Smooth muscle cell of the coronary artery (primary cell): ENCODE measurements around the gene ALG1. TPM values are rescaled to one million over a fixed set of nuclear protein-coding genes. Genes with fewer than 3 reads are reported as not detected.

ENCODE experiments used
- total RNA-seq: library from RNA; depleted of rRNA; stranded (reverse); fragments of >200 nt; gene quantifications from 2 replicates; pipeline ENCODE4 v1.2.3, GENCODE V29; 2014; ENCODE audit warnings: low replicate concordance

Gene ALG1, protein sequence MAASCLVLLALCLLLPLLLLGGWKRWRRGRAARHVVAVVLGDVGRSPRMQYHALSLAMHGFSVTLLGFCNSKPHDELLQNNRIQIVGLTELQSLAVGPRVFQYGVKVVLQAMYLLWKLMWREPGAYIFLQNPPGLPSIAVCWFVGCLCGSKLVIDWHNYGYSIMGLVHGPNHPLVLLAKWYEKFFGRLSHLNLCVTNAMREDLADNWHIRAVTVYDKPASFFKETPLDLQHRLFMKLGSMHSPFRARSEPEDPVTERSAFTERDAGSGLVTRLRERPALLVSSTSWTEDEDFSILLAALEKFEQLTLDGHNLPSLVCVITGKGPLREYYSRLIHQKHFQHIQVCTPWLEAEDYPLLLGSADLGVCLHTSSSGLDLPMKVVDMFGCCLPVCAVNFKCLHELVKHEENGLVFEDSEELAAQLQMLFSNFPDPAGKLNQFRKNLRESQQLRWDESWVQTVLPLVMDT
- total RNA-seq = 24.7 and 30.1 TPM in 2 replicates

DNA sequence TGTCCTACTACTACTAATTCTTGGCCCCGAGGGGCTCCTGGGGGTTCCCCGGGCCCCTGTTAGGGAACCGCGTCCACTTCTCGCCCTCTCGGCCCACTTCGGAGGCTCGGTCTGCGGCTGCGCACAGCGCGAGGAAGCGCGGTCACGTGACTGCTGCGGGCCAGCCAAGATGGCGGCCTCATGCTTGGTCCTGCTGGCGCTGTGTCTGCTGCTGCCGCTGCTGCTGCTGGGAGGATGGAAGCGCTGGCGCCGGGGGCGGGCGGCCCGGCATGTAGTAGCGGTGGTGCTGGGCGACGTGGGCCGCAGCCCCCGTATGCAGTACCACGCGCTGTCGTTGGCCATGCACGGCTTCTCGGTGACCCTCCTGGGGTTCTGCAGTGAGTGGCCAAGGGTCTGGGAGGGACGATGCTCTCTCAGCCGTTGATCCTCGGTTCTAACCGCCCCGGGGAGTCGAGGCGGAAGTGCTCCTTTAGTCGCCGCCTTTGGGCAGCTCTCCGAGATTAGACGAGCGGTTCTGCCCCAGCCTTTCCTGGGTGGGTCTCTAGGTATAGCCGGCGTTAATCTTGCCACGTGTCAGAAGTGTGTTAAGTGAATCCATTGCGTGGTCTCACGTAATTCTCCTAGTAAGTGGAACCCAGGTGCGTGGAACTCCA is at the start of gene ALG1:
Gene ALG1 (plus strand): TSS at position 163 of the 653 bp plus-strand sequence. CDS start 7 bp downstream, at position 170.

DNA sequence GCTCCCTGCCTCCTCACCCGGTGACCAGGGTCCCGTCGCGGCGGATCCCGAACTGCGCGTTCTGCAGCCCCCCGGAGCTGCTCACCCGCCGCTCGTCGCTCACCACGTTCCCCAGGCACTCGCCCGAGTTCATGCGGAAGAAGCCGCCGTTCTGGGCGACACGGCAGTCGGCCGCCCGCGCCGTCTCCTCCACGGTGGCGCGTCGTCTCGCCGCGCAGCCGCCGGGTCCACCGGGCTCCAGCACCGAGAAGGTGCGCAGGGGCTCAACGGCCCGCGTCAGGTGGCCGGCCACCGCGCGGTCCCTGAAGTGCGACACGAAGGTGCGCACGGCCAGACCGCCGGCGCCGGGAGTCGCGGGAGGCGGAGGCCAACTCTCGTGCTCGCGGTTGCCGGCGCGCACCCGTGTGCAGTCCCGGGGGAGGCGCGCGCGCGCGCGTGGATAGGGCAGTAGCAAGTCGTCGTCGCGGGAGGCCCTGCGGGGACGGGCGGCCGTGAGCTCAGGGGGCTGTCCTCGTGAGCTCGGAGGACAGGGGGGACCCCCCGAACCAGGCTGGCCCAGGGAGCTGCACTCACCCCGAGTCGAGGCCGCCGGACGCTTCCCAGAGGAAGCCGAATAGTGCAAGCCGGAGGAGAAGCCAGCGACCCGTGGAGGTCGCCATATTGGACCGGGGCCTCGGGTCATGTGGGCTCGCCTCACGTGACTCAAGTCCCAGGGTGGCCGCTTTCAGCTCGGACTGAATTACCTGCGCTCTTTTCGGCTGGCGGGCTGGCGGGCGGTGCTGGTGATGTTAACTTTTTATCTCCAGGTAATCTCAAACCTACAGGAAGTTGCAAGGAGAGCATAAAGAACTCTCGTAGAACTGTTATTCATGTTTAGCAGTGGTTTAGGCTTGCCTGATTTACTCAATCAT is 38.1 kb upstream of the ALG1 start, which contains the start of gene NAGPA:
Gene NAGPA (minus strand): TSS at position 680 of the 911 bp plus-strand sequence. CDS start 21 bp downstream, at position 659.

DNA sequence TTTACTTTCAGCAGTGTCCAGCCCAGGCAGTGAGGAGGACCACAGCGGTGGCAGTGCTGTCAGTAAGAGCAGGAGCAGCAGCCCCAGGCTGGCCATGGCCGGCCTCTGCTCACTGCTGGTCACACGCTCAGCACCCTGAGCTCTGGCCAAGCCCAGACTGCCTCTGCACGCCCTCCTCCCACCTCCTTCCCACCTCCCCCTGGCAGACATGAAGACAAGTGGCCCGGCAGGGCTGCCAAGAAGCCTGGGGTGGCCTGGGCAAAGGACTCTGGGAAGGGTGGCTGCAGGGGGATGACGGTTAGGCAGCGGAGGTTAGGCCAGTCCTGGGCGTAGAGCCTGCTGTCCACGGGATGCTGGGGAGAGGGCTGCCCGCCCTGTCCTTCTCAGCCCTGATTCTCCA is 5.8 kb upstream of the ALG1 start, which contains the start of gene C16orf89:
Gene C16orf89 (minus strand): TSS at position 144 of the 400 bp plus-strand sequence. CDS start 48 bp downstream, at position 96.

DNA sequence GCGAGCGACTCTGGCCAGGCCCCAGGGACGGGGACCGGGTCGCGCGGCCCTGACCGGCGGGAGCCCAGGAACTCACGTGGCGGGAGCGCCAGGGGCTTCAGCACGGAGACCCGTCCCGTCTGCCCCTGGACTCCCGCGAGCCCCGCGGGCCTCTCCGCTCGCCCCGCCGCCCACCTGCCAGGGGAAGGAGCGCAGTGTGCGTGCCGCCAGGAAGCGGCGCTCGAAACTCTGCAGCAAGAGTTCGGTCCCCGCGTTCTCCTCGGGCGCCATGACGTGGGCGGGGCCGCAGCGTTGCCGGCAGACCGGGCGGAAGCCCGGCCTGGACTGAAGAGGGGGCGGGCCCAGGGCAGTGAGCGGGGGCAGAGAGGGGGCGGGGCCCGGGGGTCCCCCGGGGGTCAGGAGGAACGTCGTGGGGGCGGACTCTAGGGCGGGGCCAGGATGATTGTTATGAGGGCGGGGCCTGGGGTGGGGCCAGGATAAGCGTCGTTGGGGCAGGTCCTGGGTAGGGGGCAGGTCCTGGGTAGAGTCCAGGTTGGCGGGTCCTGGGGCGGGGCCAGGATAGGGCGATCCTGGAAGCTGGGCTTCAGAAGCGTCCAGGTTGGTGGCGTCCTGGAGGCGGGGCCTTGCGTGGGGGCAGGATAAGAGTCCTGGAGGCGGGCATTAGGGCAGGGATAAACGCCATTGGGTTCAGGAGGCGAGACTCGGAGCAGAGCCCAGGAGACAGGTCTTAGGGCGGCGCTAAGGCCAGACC is 26.0 kb downstream of the ALG1 start, which contains the start of gene EEF2KMT:
Gene EEF2KMT (minus strand): TSS at position 326 of the 751 bp plus-strand sequence. CDS start 56 bp downstream, at position 270.

Other genes starting within 250 kb of the ALG1 start
- gene GLYR1, start 224.6 kb upstream of the ALG1 start, total RNA-seq = 33.1 and 35.6 TPM in 2 replicates
- gene UBN1, start 224.4 kb upstream of the ALG1 start, total RNA-seq = 11.4 and 17.8 TPM in 2 replicates
- 0.68 and 201 TPM in 2 replicates for gene PPL, start 134.7 kb upstream of the ALG1 start, total RNA-seq
- gene SEC14L5, start 113.5 kb upstream of the ALG1 start, total RNA-seq = 2.6 TPM in 1 of 2 replicates, not detected in the other
- 9.5 and 14.3 TPM in 2 replicates for gene NAGPA, start 37.9 kb upstream of the ALG1 start, total RNA-seq
- 0.82 TPM in 1 of 2 replicates, not detected in the other for gene C16orf89, start 5.9 kb upstream of the ALG1 start, total RNA-seq
- 6.4 and 9.7 TPM in 2 replicates for gene EEF2KMT, start 26.0 kb downstream of the ALG1 start, total RNA-seq